Pulmonary artery endothelial cell (primary cell): ENCODE results near the gene CELF4. TPM values are rescaled to one million over a fixed set of nuclear protein-coding genes. Genes with fewer than 3 reads are reported as not detected.
"Not testable (repeated sequence)": the region's sequence is repeated elsewhere in the genome, so short reads cannot be mapped to it uniquely, and the experiment has no call there.

Experiments
- DNase-seq: peaks from one replicate; pipeline ENCODE4 v3.0.0-alpha.2; 2011; ENCODE audit warnings: low read depth, low spot score
- total RNA-seq: library from RNA; depleted of rRNA; stranded (reverse); fragments of >200 nt; gene quantifications from 2 replicates; pipeline ENCODE4 v1.2.3, GENCODE V29; 2014

The CELF4 gene
- total RNA-seq, 1 donor from 2014 or later: not detected

DNA sequence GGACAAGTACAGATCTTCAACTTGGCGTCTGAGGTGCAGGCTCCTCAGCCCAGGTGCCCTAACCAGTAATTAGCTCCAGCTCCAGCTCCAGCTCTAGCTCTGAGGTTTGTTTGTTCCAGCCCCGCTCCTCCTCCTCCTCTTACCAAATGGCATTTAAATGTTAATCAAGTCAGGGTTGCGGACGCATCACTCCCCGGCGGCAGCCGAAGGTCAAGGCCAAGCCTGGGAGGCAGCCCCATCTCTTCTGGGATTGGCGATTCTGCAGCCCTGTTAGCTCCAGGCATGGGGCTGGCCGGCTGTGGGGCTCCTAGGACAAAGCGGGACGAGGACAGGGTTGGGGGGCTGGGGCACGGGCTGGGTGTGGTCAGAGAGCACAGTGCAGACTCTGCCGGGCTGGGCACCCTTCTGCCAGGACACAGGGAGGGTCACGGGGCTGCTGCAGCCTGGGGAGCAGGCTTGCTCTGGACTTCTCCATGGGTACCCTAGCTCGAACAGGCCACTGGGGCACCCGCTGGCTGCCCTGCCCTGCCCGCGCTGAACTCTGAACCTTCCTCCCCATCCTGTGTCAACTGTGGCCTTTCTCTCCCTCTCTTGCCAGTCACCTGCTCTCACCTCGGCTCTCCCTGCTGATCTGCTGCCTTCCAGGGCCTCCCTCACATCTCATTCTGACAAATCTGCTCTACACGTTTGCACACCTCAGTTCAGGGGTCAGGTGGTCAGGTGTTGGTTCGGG lies 203.3 kb downstream of the CELF4 start:
- DNase-seq: no peak

DNA sequence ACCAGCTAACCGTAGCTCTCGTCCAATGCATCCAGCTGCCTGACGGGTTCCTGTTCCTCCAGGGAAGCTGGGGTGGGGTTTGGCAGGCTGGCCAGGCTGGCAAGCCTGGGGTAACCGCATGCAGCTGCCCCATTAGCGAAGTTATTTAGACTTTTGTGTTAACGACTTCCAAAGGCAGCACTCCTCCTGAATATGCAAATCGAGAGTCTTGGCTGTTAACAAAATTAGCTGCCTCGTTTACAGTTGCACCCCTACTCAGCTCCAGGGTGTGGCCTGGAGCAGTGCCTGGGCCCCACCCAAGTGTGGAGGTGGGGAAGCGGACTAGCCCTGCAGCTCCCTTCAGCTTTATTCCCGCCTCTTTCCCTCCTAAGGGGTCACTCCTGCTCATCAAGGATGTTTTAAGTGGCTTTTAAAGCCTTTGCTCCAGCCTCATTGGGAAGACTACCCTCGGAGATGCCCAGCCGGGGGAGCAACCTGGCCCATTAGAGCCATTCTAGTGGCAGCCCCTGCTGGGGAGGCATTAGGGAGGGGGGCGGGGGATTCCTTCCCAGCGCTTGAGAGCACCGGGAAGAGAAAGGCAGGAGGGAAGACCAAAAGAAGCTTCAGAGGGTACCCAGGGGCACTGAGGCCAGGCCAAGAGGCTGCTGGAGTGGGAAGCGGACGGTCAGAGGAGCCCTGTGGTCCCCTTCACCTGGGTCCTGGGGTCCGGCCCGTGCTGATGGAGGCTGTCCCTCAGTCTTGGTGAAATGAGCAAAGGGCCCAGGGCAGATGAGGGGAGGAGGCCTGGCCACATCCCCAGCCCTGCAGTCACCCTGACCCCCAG lies 204.1 kb downstream of the CELF4 start:
- no peak for DNase-seq

DNA sequence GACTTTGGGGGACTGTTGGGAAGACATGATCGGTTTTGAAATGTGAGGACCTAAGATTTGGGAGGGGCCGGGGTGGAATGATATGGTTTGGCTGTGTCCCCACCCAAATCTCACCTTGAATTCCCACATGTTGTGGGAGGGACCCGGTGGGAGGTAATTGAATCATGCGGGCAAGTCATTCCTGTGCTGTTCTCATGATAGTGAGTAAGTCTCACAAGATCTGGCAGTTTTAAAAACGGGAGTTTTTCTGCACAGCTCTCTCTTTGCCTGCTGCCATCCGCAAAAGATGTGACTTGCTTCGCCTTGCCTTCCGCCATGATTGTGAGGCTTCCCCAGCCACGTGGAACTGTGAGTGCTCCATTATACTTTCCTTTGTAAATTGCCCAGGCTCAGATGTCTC lies 207.5 kb downstream of the CELF4 start:
- DNase-seq: not testable (repeated sequence)

DNA sequence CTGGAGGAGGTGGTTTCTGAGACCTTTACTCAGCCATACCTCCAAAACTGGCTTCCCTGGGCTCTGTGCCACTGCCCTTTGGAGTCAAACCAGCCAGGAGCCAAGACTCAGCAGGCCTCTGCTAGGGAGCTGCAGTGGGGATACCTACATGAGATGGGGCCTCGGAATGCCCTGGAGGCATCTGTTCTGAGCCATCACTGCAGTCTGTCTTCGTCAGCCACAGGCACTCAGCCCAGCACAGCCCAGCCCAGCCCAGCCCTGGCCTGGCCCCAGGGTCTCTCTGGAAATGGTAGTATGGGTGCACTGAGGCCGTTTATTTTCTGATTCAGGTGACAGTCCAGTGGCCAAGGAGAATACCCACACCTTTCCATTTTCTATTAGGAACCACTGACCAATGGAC lies 209.8 kb downstream of the CELF4 start:
- no peak for DNase-seq

DNA sequence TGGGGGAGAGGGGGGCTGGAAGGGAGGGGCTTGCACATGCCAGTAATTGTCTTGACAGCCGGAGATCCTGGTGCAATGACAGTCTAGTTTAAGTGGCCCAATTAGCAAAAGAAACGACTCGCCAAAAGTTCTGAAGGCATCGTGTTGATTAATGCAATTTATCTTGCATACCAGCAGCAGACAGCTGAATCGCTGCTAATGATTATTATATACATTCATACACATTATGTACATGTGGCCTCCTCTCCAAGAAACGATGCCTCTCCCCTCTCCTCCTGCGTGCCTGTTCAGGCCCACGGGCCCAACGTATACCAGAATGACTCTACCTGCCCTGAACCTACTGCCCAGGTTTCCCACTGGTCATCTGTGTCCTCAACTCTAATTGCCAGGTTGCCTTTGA lies 214.5 kb downstream of the CELF4 start:
- DNase-seq: no peak

- DNase-seq: no peak
Measured at GRCh38 chr18:37348729-37349128, 216.9 kb downstream of the CELF4 start.

- no peak for DNase-seq
Measured at GRCh38 chr18:37346048-37346447, 219.6 kb downstream of the CELF4 start.

DNA sequence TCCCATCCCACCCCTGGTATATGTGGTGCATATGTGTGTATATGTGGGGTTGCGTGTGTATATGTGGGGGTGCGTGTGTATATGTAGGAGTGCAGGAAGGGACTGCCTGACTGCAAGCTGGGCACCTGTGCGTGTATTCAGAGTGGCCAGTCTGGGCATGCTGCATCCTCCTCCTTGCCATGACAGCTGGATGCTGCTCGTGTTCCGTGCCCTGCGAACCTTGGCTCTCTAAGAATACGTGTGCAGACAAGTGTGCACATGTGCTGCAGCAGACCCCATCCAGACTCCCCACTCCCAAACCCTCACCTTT lies 222.1 kb downstream of the CELF4 start:
- DNase-seq: no peak

DNA sequence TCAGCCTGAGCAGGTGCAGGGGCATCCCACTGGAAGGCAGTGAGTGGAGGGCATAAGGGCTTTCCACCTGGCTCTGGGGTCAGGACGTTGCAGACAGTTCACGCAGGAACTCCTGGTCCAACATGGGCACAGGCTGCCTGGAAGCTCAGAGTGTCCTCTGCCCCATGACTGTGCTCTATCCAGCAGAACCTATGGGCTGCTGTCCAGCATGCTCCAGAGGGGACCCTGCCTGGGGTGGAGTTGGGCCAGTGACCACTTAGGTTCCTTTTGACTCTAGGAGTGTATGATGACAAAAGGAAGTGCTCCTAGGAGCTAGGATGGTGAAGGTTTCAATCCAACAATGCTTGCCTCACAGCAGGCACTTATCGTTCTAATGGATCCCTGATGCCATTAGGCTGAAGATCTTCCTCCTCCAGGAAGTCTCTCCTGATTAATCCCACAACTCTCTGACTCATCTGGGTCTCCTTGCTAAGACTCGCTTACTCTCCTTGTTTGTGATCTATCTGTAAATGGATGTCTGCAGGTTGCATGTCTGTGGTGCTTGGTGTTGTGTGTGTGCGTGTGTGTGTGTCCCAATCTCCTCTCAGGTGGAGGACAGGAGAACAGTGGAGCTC lies 224.0 kb downstream of the CELF4 start:
- DNase-seq: no peak

DNA sequence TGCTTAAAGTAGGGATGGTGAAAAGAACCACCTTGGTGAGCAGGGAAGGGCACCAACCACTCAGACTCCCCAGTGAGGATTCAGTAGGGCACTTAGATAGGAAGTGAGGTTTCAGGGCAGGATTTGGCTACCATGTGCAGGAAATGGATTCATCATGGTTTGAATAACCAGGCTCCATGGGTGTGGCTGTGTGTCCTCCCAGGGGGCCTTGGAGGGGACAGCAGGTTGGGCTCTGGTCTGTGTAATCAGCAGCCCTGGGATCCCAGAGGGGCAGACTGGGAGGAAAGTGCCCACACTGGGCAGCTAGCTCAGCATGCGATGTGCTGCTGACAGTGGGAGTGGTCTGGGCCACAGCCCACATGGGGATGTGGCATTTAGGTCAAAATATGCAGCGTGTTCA lies 224.6 kb downstream of the CELF4 start:
- no peak for DNase-seq

DNA sequence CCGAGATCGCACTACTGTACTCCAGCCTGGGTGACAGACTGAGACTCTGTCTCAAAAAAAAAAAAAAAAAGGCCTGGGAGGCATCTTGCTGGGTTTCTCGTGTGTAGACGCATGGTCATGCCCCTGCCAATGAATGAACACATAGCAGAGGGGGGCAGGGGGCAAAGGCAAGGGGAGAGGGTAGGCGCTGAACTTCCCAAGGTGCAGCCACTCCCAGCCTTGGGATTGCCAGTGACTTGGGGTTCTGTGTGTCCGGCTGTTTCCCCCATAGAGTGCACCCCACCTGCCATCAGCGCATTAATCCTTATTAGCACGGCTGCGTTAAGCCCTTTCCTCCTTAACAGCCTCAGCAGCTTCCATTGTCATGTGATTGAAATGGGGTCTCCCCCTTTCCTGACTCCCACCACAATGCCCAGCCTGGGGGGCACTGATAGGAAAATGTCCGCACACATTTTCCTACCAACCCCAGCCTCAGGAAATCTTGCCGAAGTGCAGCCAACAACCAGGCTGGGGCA lies 225.8 kb downstream of the CELF4 start:
- DNase-seq: no peak

DNA sequence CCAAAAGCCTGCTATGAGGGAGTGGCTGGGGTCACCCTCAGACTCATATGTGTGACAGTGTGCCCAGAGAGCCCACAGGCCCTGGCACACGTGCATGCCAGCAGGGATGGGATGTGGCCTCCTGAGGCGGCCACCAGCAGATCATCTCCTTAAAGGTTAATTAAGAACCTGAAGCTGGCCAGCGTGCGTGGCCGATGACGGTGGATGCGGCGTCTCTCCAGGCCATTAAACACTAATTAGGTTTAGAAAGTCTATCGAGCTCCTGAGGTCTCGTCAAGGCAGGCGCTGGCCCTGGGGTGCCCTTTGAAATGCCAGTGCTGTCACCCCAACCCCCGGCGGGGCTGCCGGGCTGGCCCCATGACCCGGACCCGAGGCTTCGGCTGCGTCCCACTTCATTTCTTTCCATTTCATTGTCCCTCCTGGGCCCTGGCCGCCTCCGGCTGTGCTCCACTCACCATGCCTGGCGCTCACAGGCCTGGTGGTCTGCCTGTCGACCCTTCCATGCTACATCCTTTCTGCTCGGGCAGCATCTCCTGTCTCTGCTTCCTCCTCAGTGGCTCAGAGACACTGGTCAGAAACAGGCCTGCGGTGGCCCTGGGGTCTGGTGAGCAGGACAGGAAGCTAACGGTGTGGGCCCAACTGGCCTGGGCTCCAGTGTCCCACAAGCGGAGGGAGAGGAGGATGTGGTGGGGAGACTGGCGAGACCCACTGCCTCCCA lies 228.9 kb downstream of the CELF4 start:
- DNase-seq: no peak

DNA sequence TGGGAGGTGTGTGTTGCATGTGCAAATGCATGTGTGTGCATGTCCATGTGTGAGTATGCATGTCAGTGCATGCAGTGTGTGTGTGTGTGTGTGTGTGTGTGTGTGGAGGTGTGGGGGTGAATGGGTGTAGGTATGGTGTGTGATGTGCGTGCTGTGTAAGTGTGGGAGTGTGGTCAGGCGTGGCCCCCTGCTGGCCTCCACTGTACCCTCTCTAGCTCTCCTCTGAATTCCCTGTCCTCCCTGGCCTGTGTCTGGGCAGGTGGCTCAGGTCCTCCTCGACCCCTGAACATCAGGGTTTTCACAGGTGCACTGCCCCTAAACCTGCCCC lies 230.2 kb downstream of the CELF4 start:
- DNase-seq: no peak

GRCh38 chr18:37334631-37335408 lies 230.8 kb downstream of the CELF4 start:
- DNase-seq: no peak

- no peak for DNase-seq
Measured at GRCh38 chr18:37332628-37333420, 232.8 kb downstream of the CELF4 start.

DNA sequence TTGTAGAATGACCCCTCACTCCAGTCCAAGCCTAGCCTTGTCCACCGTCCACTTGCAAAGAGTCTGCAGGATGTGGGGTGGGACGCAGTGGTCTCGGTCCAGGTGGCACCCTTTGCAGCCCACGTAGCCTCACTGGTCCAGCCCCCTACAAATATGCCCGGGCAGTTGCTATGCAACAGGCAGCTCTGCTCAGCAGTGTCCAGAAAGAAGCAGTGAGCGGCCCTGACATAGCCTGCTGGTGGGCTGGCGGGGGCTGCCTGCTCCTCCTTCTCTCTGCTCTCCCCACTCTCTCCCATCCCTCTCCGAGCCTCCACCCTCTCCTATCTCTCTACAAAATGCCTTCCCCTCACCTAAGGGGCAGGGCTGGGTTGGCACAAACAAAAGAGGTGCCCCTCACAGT lies 233.4 kb downstream of the CELF4 start:
- DNase-seq: no peak

DNA sequence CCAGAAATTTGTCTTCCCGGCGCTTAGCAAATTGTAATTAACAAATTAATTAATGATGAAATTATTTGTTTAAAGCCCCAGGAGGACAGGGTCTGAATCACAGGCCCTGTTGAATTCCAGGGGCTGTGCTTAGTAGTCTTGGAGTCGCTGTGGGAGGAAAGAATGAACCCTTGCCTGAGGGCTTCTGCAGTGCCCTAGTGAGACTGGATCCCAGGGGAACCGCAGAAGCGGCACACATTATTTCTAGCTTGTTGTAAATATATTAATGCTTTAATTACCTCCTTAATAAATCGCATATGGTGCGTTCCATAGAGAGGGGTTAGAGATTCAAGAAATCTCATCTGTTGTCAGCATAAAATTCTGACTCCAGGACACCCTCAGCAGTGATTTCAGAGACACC lies 235.4 kb downstream of the CELF4 start:
- DNase-seq: no peak

DNA sequence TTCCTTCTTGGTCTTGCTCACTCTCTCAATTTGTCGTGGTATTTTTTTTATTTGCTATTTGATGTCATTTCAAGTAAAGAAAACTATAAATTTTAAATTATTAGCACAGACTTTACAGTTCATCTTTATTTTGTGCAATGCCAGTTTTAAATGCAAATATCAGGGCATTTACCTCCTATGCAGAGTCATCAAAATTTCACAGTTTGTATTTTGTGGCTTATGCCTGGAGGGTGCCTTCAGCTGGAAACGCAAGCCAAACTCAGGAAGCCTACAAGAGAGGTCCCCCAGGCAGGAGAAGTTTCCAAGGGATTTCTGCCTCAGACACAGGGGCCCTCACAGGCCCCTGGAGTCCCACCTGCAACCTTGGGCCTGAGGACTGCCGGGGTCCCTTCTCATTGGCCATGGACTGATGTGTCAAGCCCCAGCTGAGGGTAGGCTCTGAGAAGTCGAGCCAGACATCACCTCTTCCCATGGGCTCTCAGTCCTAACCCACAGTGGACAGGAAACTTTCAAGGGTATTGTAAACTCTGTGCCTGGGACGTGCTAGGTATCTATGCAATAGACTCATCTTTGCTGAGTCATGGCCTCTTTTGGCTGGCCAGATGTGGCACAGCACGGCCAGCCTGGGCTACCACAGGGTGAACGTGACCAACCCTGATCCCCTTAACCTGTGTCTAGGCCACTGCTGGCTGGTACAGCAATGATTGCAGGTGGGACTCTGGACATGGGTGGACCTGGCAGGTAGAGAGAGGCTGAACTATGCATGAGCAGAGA lies 236.5 kb downstream of the CELF4 start:
- no peak for DNase-seq

DNA sequence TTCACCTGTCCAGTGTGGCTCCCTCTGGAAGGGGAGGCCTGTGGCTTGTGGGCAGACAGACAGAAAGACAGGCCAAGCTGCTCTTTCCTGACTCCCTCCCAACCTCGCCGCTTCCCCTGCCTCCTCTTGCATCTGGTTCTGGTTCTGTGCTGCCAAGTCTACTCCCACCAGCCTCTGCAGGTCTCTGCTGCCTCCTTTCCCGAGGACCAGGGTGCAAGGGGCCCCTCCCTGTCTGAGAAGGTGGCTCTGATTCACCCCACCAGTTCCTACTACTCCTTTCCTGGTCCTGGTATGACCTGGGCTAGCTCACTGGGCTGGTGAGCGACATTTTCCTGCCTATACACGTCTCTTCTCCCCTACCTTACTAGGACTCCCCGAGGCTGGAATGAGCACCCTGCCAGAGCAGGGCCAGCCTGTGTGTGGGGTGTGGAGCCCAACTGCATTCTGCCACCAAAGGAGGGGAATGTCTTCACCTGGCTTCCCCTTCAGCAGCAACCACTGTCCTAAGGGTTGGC lies 238.5 kb downstream of the CELF4 start:
- DNase-seq: no peak
